ENCODE measurements around the gene C1orf226.

The C1orf226 gene

DNA sequence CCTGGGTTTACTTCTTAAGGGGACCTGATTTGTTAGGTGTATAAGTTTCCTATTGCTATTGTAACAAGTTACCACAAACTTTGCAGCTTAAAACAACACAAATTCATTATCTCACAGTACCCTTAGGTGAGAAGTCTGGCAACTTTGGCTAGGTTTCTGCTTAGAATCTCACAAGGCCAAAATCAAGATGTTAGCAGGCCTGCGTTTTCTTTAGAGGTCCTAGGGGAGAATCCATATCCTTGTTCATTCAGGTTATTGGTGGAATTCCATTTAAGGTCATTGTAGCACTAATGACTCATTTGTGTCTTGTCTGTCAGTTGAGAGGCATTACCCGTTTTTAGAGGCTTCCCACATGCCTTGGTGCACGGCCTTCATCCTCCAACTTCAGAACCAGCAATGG is 38.6 kb downstream of the C1orf226 start:
- Histone ChIP-seq H2BK5ac (ENCODE audit: low read depth, low read length, poor library complexity, severe bottlenecking) (no peak overlapping the region), H4K8ac (ENCODE audit: low read length) (no peak overlapping the region), H3K4me2 (ENCODE audit: low read length, poor library complexity, severe bottlenecking) (no peak overlapping the region), H3K9ac (ENCODE audit: low read length) (no peak overlapping the region), H3K27me3 (ENCODE audit: control insufficient read depth in 1 of 2, insufficient read depth in 1 of 2, low read length in 2 of 2) (no peaks in the 10 kb centered on the region), H3K4me1 (ENCODE audit: control insufficient read depth, insufficient read depth, low read depth, low read length) (no peaks in the 10 kb centered on the region), H3K36me3 (ENCODE audit: control insufficient read depth in 1 of 2, insufficient read depth in 2 of 2, low read depth in 1 of 2, low read length in 2 of 2) (no peaks in the 10 kb centered on the region), H2AFZ (ENCODE audit: low read depth, low read length) (no peak overlapping the region), H3K18ac (ENCODE audit: low read depth in 1 of 2, low read length in 2 of 2) (no peak overlapping the region), H2BK120ac (ENCODE audit: low read depth, low read length) (no peak overlapping the region), H3K23ac (ENCODE audit: low read length in 2 of 2) (no peak overlapping the region), H3K4me3 (ENCODE audit: insufficient read depth in 1 of 2, low read depth in 1 of 2, low read length in 2 of 2) (no peak overlapping the region), H2AK5ac (ENCODE audit: low read length, severe bottlenecking) (no peak overlapping the region), H3K4ac (ENCODE audit: low read depth in 1 of 2, low read length in 2 of 2) (no peak overlapping the region), H4K91ac (ENCODE audit: low read length) (no peak overlapping the region), H2BK15ac (ENCODE audit: low read depth, poor library complexity, severe bottlenecking) (no peak overlapping the region), H2BK12ac (ENCODE audit: low read length in 2 of 2) (no peak overlapping the region), H3K79me1 (replicated peaks; ENCODE audit: low read length, poor library complexity, severe bottlenecking) (no peaks in the 10 kb centered on the region), H3K14ac (ENCODE audit: low read length in 2 of 2) (no peak overlapping the region), H3K27ac (ENCODE audit: low read length, poor library complexity, severe bottlenecking) (no peak overlapping the region), H3K9me3 (ENCODE audit: control insufficient read depth, low read length) (peaks cover 6% of the 10 kb centered on the region)
- DNase-seq = no peak
- WGBS = 74% methylated on average over 3 of the region's 3 CpGs

DNA sequence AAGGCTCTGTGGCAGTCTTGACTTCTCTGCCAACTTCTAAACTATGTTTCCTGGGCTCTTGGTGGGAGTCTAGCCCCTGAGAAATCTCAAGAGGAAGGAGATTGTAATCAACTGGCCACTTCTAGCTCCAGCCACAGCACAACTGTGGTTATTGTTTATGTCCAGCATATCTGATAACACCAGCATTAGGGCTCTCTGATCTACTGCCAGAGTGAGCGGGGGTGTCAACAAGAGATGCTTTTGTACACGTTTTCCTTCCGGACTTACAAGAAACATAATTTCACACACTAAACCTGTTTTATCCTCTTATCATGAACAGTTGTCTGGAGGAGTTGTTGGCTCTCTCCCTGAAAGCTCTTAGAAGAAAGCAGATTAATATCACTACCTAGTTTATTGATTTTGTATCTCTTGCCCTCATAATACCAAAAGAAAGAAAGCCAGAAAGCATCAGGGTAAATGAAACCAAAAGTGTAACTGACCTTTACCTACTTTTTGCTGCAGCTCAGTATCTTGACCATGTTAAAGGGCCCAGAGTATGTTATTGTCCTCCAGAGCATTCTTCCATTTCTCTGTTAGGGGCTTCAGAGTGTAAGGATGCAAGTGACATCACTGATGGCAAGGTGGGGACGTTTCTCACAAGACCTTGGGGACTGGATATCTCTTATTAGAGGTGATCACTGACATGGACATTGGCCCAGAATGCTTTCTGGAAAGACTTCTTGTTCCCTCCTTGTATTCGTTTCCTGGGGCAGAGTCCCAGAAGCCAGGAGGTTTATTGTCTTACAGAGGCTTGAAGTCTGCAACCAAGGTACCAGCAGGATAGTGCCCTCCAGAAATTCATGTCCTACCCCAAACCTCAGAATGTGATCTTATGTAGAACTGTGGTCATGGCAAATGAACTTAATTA is 40.0 kb downstream of the C1orf226 start:
- no peak overlapping the region for H4K91ac ChIP-seq (ENCODE audit: low read length)
- no peaks in the 10 kb centered on the region for H3K27me3 ChIP-seq (ENCODE audit: control insufficient read depth in 1 of 2, insufficient read depth in 1 of 2, low read length in 2 of 2)
- DNase-seq = no peak
- H3K18ac ChIP-seq (ENCODE audit: low read depth in 1 of 2, low read length in 2 of 2) = no peak overlapping the region
- H3K36me3 ChIP-seq (ENCODE audit: control insufficient read depth in 1 of 2, insufficient read depth in 2 of 2, low read depth in 1 of 2, low read length in 2 of 2) = no peaks in the 10 kb centered on the region
- H2BK12ac ChIP-seq (ENCODE audit: low read length in 2 of 2) = no peak overlapping the region
- no peak overlapping the region for H2BK15ac ChIP-seq (ENCODE audit: low read depth, poor library complexity, severe bottlenecking)
- H3K9me3 ChIP-seq (ENCODE audit: control insufficient read depth, low read length) = no peaks in the 10 kb centered on the region
- no peak overlapping the region for H3K4me3 ChIP-seq (ENCODE audit: insufficient read depth in 1 of 2, low read depth in 1 of 2, low read length in 2 of 2)
- no peak overlapping the region for H2BK120ac ChIP-seq (ENCODE audit: low read depth, low read length)
- no peak overlapping the region for H4K8ac ChIP-seq (ENCODE audit: low read length)
- no peak overlapping the region for H3K27ac ChIP-seq (ENCODE audit: low read length, poor library complexity, severe bottlenecking)
- no peaks in the 10 kb centered on the region for H3K4me1 ChIP-seq (ENCODE audit: control insufficient read depth, insufficient read depth, low read depth, low read length)
- WGBS = 80% methylated on average over 2 of the region's 5 CpGs
- H2BK5ac ChIP-seq (ENCODE audit: low read depth, low read length, poor library complexity, severe bottlenecking) = no peak overlapping the region
- H3K4ac ChIP-seq (ENCODE audit: low read depth in 1 of 2, low read length in 2 of 2) = no peak overlapping the region
- H3K4me2 ChIP-seq (ENCODE audit: low read length, poor library complexity, severe bottlenecking) = no peak overlapping the region
- no peak overlapping the region for H3K14ac ChIP-seq (ENCODE audit: low read length in 2 of 2)
- no peak overlapping the region for H2AFZ ChIP-seq (ENCODE audit: low read depth, low read length)
- H3K23ac ChIP-seq (ENCODE audit: low read length in 2 of 2) = no peak overlapping the region
- no peak overlapping the region for H2AK5ac ChIP-seq (ENCODE audit: low read length, severe bottlenecking)
- H3K79me1 ChIP-seq (replicated peaks; ENCODE audit: low read length, poor library complexity, severe bottlenecking) = no peaks in the 10 kb centered on the region
- no peak overlapping the region for H3K9ac ChIP-seq (ENCODE audit: low read length)

DNA sequence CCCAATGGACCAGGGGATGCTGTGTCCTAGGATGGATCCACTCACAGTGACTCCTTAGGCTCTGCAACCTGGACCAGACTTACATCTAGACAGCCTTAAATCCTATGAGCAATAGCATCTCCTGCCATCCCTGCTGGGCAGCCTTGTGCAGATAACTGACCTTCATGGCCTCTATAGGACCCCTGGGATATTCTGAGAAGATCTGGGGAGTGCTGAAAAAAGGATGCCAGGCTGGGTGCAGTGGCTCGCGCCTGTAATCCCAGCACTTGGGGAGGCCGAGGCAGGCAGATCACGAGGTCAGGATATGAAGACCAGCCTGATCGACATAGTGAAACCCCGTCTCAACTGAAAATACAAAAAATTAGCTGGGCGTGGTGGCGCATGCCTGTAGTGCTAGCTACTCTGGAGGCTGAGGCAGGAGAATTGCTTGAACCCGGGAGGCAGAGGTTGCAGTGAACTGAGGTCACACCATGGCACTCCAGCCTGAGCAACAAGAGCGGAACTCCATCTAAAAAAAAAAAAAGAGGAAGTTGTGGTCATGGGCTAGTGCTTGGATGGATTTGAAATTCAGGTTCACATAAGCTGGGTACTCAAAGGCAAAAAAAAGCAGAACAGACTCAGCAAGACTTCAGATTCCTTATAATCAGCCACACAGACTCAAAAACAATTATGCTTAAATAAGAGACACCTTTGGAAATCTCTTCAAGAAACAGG is 41.3 kb downstream of the C1orf226 start:
- no peaks in the 10 kb centered on the region for H3K4me1 ChIP-seq (ENCODE audit: control insufficient read depth, insufficient read depth, low read depth, low read length)

DNA sequence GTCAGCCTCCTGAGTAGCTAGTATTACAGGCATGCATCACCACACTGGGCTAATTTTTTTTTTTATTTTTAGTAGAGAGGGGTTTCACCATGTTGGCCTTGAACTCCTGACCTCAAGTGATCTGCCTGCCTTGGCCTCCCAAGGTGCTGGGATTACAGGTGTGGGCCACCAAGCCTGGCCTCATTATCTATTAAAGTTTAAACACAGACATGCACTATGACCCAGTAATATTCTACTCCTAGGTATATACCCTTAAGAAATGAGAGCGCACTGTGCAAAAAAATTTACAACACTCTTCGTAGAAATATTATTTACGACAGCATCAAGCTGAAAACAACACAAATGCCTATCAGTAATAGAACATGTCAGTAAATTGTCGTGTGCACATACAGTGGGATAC is 49.1 kb downstream of the C1orf226 start:
- Histone ChIP-seq H4K8ac (ENCODE audit: low read length) (no peak overlapping the region), H3K27ac (ENCODE audit: low read length, poor library complexity, severe bottlenecking) (no peak overlapping the region), H2AK5ac (ENCODE audit: low read length, severe bottlenecking) (no peak overlapping the region), H2BK12ac (ENCODE audit: low read length in 2 of 2) (no peak overlapping the region), H3K9me3 (ENCODE audit: control insufficient read depth, low read length) (no peaks in the 10 kb centered on the region), H4K91ac (ENCODE audit: low read length) (no peak overlapping the region), H3K9ac (ENCODE audit: low read length) (no peak overlapping the region), H3K4me3 (ENCODE audit: insufficient read depth in 1 of 2, low read depth in 1 of 2, low read length in 2 of 2) (no peak overlapping the region), H3K18ac (ENCODE audit: low read depth in 1 of 2, low read length in 2 of 2) (no peak overlapping the region), H3K36me3 (ENCODE audit: control insufficient read depth in 1 of 2, insufficient read depth in 2 of 2, low read depth in 1 of 2, low read length in 2 of 2) (no peaks in the 10 kb centered on the region), H3K4me2 (ENCODE audit: low read length, poor library complexity, severe bottlenecking) (no peak overlapping the region), H3K79me1 (replicated peaks; ENCODE audit: low read length, poor library complexity, severe bottlenecking) (no peaks in the 10 kb centered on the region), H3K4ac (ENCODE audit: low read depth in 1 of 2, low read length in 2 of 2) (no peak overlapping the region), H3K4me1 (ENCODE audit: control insufficient read depth, insufficient read depth, low read depth, low read length) (no peaks in the 10 kb centered on the region), H2BK120ac (ENCODE audit: low read depth, low read length) (no peak overlapping the region), H2BK15ac (ENCODE audit: low read depth, poor library complexity, severe bottlenecking) (no peak overlapping the region), H3K14ac (ENCODE audit: low read length in 2 of 2) (no peak overlapping the region), H2BK5ac (ENCODE audit: low read depth, low read length, poor library complexity, severe bottlenecking) (no peak overlapping the region), H3K23ac (ENCODE audit: low read length in 2 of 2) (no peak overlapping the region), H3K27me3 (ENCODE audit: control insufficient read depth in 1 of 2, insufficient read depth in 1 of 2, low read length in 2 of 2) (no peaks in the 10 kb centered on the region), H2AFZ (ENCODE audit: low read depth, low read length) (no peak overlapping the region)
- no peak for DNase-seq
- 86% methylated on average over 4 of the region's 4 CpGs for WGBS

More for the DNA sequence above, 41.3 kb downstream of the C1orf226 start:
- no peak overlapping the region for H2BK12ac ChIP-seq (ENCODE audit: low read length in 2 of 2)
- H2AK5ac ChIP-seq (ENCODE audit: low read length, severe bottlenecking) = no peak overlapping the region
- no peak for DNase-seq
- no peak overlapping the region for H4K8ac ChIP-seq (ENCODE audit: low read length)
- no peaks in the 10 kb centered on the region for H3K27me3 ChIP-seq (ENCODE audit: control insufficient read depth in 1 of 2, insufficient read depth in 1 of 2, low read length in 2 of 2)
- H3K79me1 ChIP-seq (replicated peaks; ENCODE audit: low read length, poor library complexity, severe bottlenecking) = no peaks in the 10 kb centered on the region
- WGBS = 93% methylated on average over 9 of the region's 10 CpGs
- no peak overlapping the region for H3K23ac ChIP-seq (ENCODE audit: low read length in 2 of 2)
- H3K9ac ChIP-seq (ENCODE audit: low read length) = no peak overlapping the region
- H3K4me3 ChIP-seq (ENCODE audit: insufficient read depth in 1 of 2, low read depth in 1 of 2, low read length in 2 of 2) = no peak overlapping the region
- H2BK120ac ChIP-seq (ENCODE audit: low read depth, low read length) = no peak overlapping the region
- H2BK5ac ChIP-seq (ENCODE audit: low read depth, low read length, poor library complexity, severe bottlenecking) = no peak overlapping the region
- no peak overlapping the region for H3K27ac ChIP-seq (ENCODE audit: low read length, poor library complexity, severe bottlenecking)
- no peak overlapping the region for H3K4me2 ChIP-seq (ENCODE audit: low read length, poor library complexity, severe bottlenecking)
- no peak overlapping the region for H3K4ac ChIP-seq (ENCODE audit: low read depth in 1 of 2, low read length in 2 of 2)
- no peak overlapping the region for H2BK15ac ChIP-seq (ENCODE audit: low read depth, poor library complexity, severe bottlenecking)
- no peaks in the 10 kb centered on the region for H3K36me3 ChIP-seq (ENCODE audit: control insufficient read depth in 1 of 2, insufficient read depth in 2 of 2, low read depth in 1 of 2, low read length in 2 of 2)
- no peak overlapping the region for H3K14ac ChIP-seq (ENCODE audit: low read length in 2 of 2)
- no peak overlapping the region for H2AFZ ChIP-seq (ENCODE audit: low read depth, low read length)
- H3K9me3 ChIP-seq (ENCODE audit: control insufficient read depth, low read length) = no peaks in the 10 kb centered on the region
- no peak overlapping the region for H3K18ac ChIP-seq (ENCODE audit: low read depth in 1 of 2, low read length in 2 of 2)
- H4K91ac ChIP-seq (ENCODE audit: low read length) = no peak overlapping the region
